GM12878 (cell line): Measurements from ENCODE around the gene HMCN1. TPM values are rescaled to one million over a fixed set of nuclear protein-coding genes. Genes with fewer than 3 reads are reported as not detected.
"Not testable (repeated sequence)": the region's sequence is repeated elsewhere in the genome, so short reads cannot be mapped to it uniquely, and the experiment has no call there.

Experiments used
- ATAC-seq: fragments of 200-7000 bp; cut with Tn5 transposase; 3 replicates; pipeline ENCODE4 v1.9.1; 2020; ENCODE audit warnings: mild to moderate bottlenecking, moderate library complexity
- BruUV-seq: library from RNA; stranded (reverse); fragments of 400-500 nt; replicated peaks from 2 replicates; lab custom pipeline; 2021; lab: Mats Ljungman, UMichigan
- CTCF ChIA-PET: fragments of 300-600 bp; sonication (Branson Sonifier 250); formaldehyde crosslinking; extraction: SDS; loops from one replicate; lab custom pipeline; 2021; ENCODE audit warnings: inconsistent platforms; lab: Yijun Ruan, JAX
- POLR2A ChIA-PET: fragments of 350-600 bp; formaldehyde crosslinking; extraction: SDS; loops from one replicate; lab custom pipeline; 2021; ENCODE audit warnings: inconsistent platforms; lab: Charles Lee
- RAD21 ChIA-PET: fragments of 300-600 bp; sonication (Branson Sonifier 250); formaldehyde crosslinking; loops from one replicate; lab custom pipeline; 2023; ENCODE audit warnings: antibody characterized with exemption; ENCODE audit not compliant: unreplicated experiment; lab: Charles Lee
- SMC1A ChIA-PET: fragments of 300-600 bp; sonication (Branson Sonifier 250); formaldehyde crosslinking; loops from one replicate; lab custom pipeline; 2023; ENCODE audit not compliant: unreplicated experiment, uncharacterized antibody; lab: Charles Lee
- DNase-seq: peaks from one replicate; pipeline ENCODE4 v3.0.0-alpha.2; 2011; ENCODE audit warnings: low read depth, low spot score
- FAIRE-seq: peaks from 3 replicates; lab custom pipeline; 2011; peaks lifted over from hg19 to GRCh38; lab: Jason Lieb, UNC
- H2AFZ ChIP-seq: 2 replicates; pipeline ENCODE4 v1.6.0; 2011; ENCODE audit warnings: low read depth, low read length, control low read depth; ENCODE audit not compliant: control insufficient read depth
- H3K27ac ChIP-seq: 2 replicates; pipeline ENCODE4 v1.5.1; 2011; ENCODE audit warnings: control low read depth; ENCODE audit not compliant: control insufficient read depth, insufficient read depth
- H3K27me3 ChIP-seq, 2 experiments: replicated peaks in 1 of 2; 2 replicates each; pipeline versions ENCODE4 v1.6.0 to v1.6.1; 2011; ENCODE audit warnings: low read length in 1 of 2; ENCODE audit not compliant: control insufficient read depth in 2 of 2, insufficient read depth in 2 of 2
- H3K36me3 ChIP-seq, 2 experiments: 2 replicates each; pipeline ENCODE4 v1.5.1; 2011; ENCODE audit warnings: low read length in 1 of 2; ENCODE audit not compliant: control insufficient read depth in 2 of 2, insufficient read depth in 2 of 2
- H3K4me1 ChIP-seq: 2 replicates; pipeline ENCODE4 v1.6.1; 2011; ENCODE audit warnings: mild to moderate bottlenecking, low read length, moderate library complexity, mixed read lengths; ENCODE audit not compliant: control insufficient read depth, insufficient read depth
- H3K4me2 ChIP-seq: 2 replicates; pipeline ENCODE4 v1.6.0; 2011; ENCODE audit warnings: control low read depth; ENCODE audit not compliant: control insufficient read depth, insufficient read depth
- H3K4me3 ChIP-seq: fragments of 200-600 bp; sonication (generic); 2 replicates; pipeline ENCODE4 v1.5.1; 2016
- H3K79me2 ChIP-seq: 2 replicates; pipeline ENCODE4 v1.6.0; 2011; ENCODE audit warnings: low read length; ENCODE audit not compliant: control insufficient read depth, insufficient read depth
- H3K9ac ChIP-seq: 2 replicates; pipeline ENCODE4 v1.8.0; 2011; ENCODE audit warnings: low read length, control low read depth, mixed read lengths; ENCODE audit not compliant: control insufficient read depth, insufficient read depth
- H3K9me3 ChIP-seq: replicated peaks from 3 replicates; pipeline ENCODE4 v1.5.1; 2011; ENCODE audit warnings: mild to moderate bottlenecking, low read length; ENCODE audit not compliant: control insufficient read depth, insufficient read depth
- H4K20me1 ChIP-seq: 2 replicates; pipeline ENCODE4 v1.6.0; 2011; ENCODE audit not compliant: control insufficient read depth, insufficient read depth
- BCL3 ChIP-seq: IDR thresholded peaks from 2 replicates; pipeline ENCODE4 v1.6.1; 2011; ENCODE audit warnings: borderline replicate concordance, low read depth, mild to moderate bottlenecking, moderate library complexity, low read length; ENCODE audit not compliant: insufficient read depth, poor library complexity, severe bottlenecking
- BRCA1 ChIP-seq: IDR thresholded peaks from 2 replicates; pipeline ENCODE4 v1.6.1; 2011; ENCODE audit warnings: low read depth, low read length, improper control_type of control experiment
- CREB1 ChIP-seq: IDR thresholded peaks from 2 replicates; pipeline ENCODE4 v1.6.1; 2012; ENCODE audit warnings: low read depth, mild to moderate bottlenecking, inconsistent platforms
- CREM ChIP-seq: IDR thresholded peaks from 2 replicates; pipeline ENCODE4 v1.6.1; 2014; ENCODE audit warnings: antibody characterized with exemption, low read depth
- KDM1A ChIP-seq: fragments of 200-600 bp; sonication (generic); IDR thresholded peaks from 2 replicates; pipeline ENCODE4 v1.6.1; 2016; ENCODE audit warnings: borderline replicate concordance
- NR2C1 ChIP-seq: fragments of 450-650 bp; IDR thresholded peaks from 2 replicates; pipeline ENCODE4 v1.6.1; 2017; ENCODE audit warnings: antibody characterized with exemption, mild to moderate bottlenecking, moderate library complexity
- NR2C2 ChIP-seq: IDR thresholded peaks from 2 replicates; pipeline ENCODE4 v1.6.1; 2011; ENCODE audit warnings: borderline replicate concordance, low read depth; ENCODE audit not compliant: control insufficient read depth, insufficient read length
- NRF1 ChIP-seq: conservative IDR thresholded peaks from 2 replicates; pipeline ENCODE4 v1.6.1; 2011; ENCODE audit warnings: mild to moderate bottlenecking, low read depth, low read length, improper control_type of control experiment
- PAX5 ChIP-seq: IDR thresholded peaks from 2 replicates; pipeline ENCODE4 v1.6.1; 2011; ENCODE audit warnings: low read depth, low read length, borderline replicate concordance
- RELA ChIP-seq: fragments of 450-650 bp; IDR thresholded peaks from 2 replicates; pipeline ENCODE4 v1.8.0; 2014; ENCODE audit warnings: borderline replicate concordance; ENCODE audit not compliant: partially characterized antibody
- SRF ChIP-seq, 2 experiments: IDR thresholded peaks; 2 replicates each; pipeline ENCODE4 v1.6.1; 2011; ENCODE audit warnings: low read depth in 2 of 2, low read length in 2 of 2, mild to moderate bottlenecking in 1 of 2, moderate library complexity in 1 of 2
- TCF12 ChIP-seq: IDR thresholded peaks from 2 replicates; pipeline ENCODE4 v1.6.1; 2011; ENCODE audit warnings: low read depth, mild to moderate bottlenecking, low read length
- ZZZ3 ChIP-seq: IDR thresholded peaks from 2 replicates; pipeline ENCODE4 v1.6.1; 2011; ENCODE audit warnings: low read depth; ENCODE audit not compliant: control insufficient read depth, insufficient read length
- WGBS: methylation state at CpG from one replicate; pipeline ENCODE4 v1.1.6; 2016; ENCODE audit warnings: low lambda C conversion rate; ENCODE audit not compliant: insufficient replicate concordance, insufficient coverage; ENCODE audit errors: missing lambda C conversion rate; 5-methylcytosine and 5-hydroxymethylcytosine counted together
- in situ Hi-C: fragments of 300-500 bp; cut with MboI; formaldehyde crosslinking; loops from 9 replicates; pipeline ENCODE4 v1.14.3; 2018; ENCODE audit warnings: mixed read lengths
- intact Hi-C: fragments of 100-400 bp; cut with micrococcal nuclease; formaldehyde crosslinking; loops from one replicate; pipeline ENCODE4 v1.14.2; 2022; ENCODE audit not compliant: unreplicated experiment
- polyA plus RNA-seq, 11 experiments: library from polyadenylated mRNA; depleted of rRNA in 4 of 11; unstranded in 6 of 11; stranded (reverse) in 5 of 11; fragments of >200 nt; fragmentation: Nextera tagmentation in 4 of 11; fragmentation: Illumina TruSeq in 1 of 11; extraction: Ambion mirVana in 4 of 11; extraction: Trizol in 1 of 11; gene quantifications; 1 replicate in 1 of 11; 2 replicates in 10 of 11; pipeline versions ENCODE4 v1.2.1 to v1.2.3, GENCODE V29; 2011 to 2016; ENCODE audit warnings: inconsistent platforms in 2 of 11, missing spikeins in 2 of 11, low read depth in 1 of 11
- total RNA-seq, 4 experiments: library from RNA; depleted of rRNA in 3 of 4; stranded (reverse); fragments of >200 nt in 3 of 4; fragmentation: Illumina TruSeq in 1 of 4; extraction: Trizol in 1 of 4; gene quantifications; 2 replicates each; pipeline versions ENCODE4 v1.2.1 to v1.2.3, GENCODE V29; 2013 to 2021
- TF ChIP-seq, protein P1 (sequence below): fragments of 450-650 bp; IDR thresholded peaks from 2 replicates; pipeline ENCODE4 v1.6.1; 2018; ENCODE audit warnings: mild to moderate bottlenecking, low read depth, moderate library complexity; ENCODE audit not compliant: partially characterized antibody

The HMCN1 gene
- total and polyA plus RNA-seq, 10 of the 15 experiments (the other 5 are each of a cell fraction or from before 2014, with no cell fraction given) = under 0.01 to 0.07 TPM; not detected in 8

- Histone ChIP-seq H3K36me3 (no peaks in the 10 kb centered on the region), H3K27ac (no peak overlapping the region), H2AFZ (no peak overlapping the region), H3K4me1 (no peaks in the 10 kb centered on the region), H3K79me2 (no peaks in the 10 kb centered on the region), H3K4me2 (no peak overlapping the region), H3K9ac (no peak overlapping the region), H4K20me1 (no peaks in the 10 kb centered on the region), H3K4me3 (no peak overlapping the region), H3K9me3 (no peaks in the 10 kb centered on the region), H3K27me3 (no peaks in the 10 kb centered on the region)
- intact Hi-C loops (no loop called here), in situ Hi-C loops (no loop called here)
- ATAC-seq (no peak), DNase-seq (no peak), FAIRE-seq (no peak)
- WGBS = 0% methylated on average over 1 of the region's 1 CpG
- ChIA-PET CTCF (no interaction called here), POLR2A (no interaction called here), SMC1A (no interaction called here), RAD21 (no interaction called here)
- TF ChIP-seq CREM (no peak), ZZZ3 (no peak), PAX5 (no peak), BCL3 (no peak), NR2C2 (no peak), KDM1A (no peak), RELA (no peak), TCF12 (no peak), CREB1 (no peak), BRCA1 (no peak), SRF (IDR thresholded peaks at IDR 0.05; ENCODE audit: low read depth in 2 of 2, low read length in 2 of 2) (no peak), NRF1 (no peak), NR2C1 (no peak)
- TF ChIP-seq, protein P1, sequence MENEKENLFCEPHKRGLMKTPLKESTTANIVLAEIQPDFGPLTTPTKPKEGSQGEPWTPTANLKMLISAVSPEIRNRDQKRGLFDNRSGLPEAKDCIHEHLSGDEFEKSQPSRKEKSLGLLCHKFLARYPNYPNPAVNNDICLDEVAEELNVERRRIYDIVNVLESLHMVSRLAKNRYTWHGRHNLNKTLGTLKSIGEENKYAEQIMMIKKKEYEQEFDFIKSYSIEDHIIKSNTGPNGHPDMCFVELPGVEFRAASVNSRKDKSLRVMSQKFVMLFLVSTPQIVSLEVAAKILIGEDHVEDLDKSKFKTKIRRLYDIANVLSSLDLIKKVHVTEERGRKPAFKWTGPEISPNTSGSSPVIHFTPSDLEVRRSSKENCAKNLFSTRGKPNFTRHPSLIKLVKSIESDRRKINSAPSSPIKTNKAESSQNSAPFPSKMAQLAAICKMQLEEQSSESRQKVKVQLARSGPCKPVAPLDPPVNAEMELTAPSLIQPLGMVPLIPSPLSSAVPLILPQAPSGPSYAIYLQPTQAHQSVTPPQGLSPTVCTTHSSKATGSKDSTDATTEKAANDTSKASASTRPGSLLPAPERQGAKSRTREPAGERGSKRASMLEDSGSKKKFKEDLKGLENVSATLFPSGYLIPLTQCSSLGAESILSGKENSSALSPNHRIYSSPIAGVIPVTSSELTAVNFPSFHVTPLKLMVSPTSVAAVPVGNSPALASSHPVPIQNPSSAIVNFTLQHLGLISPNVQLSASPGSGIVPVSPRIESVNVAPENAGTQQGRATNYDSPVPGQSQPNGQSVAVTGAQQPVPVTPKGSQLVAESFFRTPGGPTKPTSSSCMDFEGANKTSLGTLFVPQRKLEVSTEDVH = no peak
- TF ChIP-seq, all 136 proteins: peak for 0
- no TSS peak for BruUV-seq
Measured at GRCh38 chr1:185792040-185792439, 57.8 kb downstream of the HMCN1 start.

DNA sequence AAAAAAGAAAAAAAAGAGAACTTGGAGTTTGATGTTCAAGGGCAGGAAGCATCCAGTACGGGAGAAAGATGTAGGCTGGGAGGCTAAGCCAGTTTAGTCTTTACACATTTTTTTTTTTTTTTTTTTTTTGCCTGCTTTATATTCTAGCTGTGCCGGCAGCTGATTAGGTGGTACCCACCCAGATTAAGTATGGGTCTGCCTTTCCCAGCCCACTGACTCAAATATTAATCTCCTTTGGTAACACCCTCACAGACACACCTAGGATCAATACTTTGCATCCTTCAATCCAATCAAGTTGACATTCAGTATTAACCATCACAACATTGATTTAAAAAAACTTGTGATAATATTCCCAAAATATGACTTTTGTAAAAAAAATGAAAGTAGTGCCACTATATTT, 60.3 kb downstream of the HMCN1 start:
- CTCF ChIA-PET, intact Hi-C loops, POLR2A ChIA-PET, H3K4me1 ChIP-seq, H3K9ac ChIP-seq, H3K4me3 ChIP-seq, H3K27ac ChIP-seq, in situ Hi-C loops, FAIRE-seq, H3K79me2 ChIP-seq, DNase-seq, H2AFZ ChIP-seq, RAD21 ChIA-PET, SMC1A ChIA-PET, ATAC-seq, H3K27me3 ChIP-seq, H3K9me3 ChIP-seq, H3K36me3 ChIP-seq, H3K4me2 ChIP-seq, H4K20me1 ChIP-seq, BruUV-seq: not testable (repeated sequence)
- WGBS = 0% methylated on average over 1 of the region's 2 CpGs
